NCI-H187 treated with DMSO at 0.1 percent for 48 hours (cell line): ENCODE results near the gene IGSF3.
"Not testable (repeated sequence)": the region's sequence is repeated elsewhere in the genome, so short reads cannot be mapped to it uniquely, and the experiment has no call there.

Experiments
- DNase-seq: peaks from one replicate; lab custom pipeline; 2025; lab: John Stamatoyannopoulos, UW

IGSF3 gene

GRCh38 chr1:116663821-116664220, 3.7 kb downstream of the IGSF3 start:
- no peak for DNase-seq

GRCh38 chr1:116661633-116662032, 5.9 kb downstream of the IGSF3 start:
- no peak for DNase-seq

GRCh38 chr1:116658645-116659044, 8.9 kb downstream of the IGSF3 start:
- not testable (repeated sequence) for DNase-seq

- DNase-seq = not testable (repeated sequence)
Observed at GRCh38 chr1:116657836-116658235, 9.7 kb downstream of the IGSF3 start.

- DNase-seq = no peak
Observed at GRCh38 chr1:116654351-116654750, 13.2 kb downstream of the IGSF3 start.

GRCh38 chr1:116652598-116652997, 14.9 kb downstream of the IGSF3 start:
- not testable (repeated sequence) for DNase-seq

GRCh38 chr1:116650781-116651180, 16.8 kb downstream of the IGSF3 start:
- not testable (repeated sequence) for DNase-seq

- DNase-seq = not testable (repeated sequence)
Observed at GRCh38 chr1:116649041-116649440, 18.5 kb downstream of the IGSF3 start.

- not testable (repeated sequence) for DNase-seq
Observed at GRCh38 chr1:116648325-116648724, 19.2 kb downstream of the IGSF3 start.

- not testable (repeated sequence) for DNase-seq
Observed at GRCh38 chr1:116647186-116647585, 20.3 kb downstream of the IGSF3 start.

GRCh38 chr1:116646673-116647170, 20.8 kb downstream of the IGSF3 start:
- DNase-seq = not testable (repeated sequence)

GRCh38 chr1:116645802-116646672, 21.5 kb downstream of the IGSF3 start:
- DNase-seq = not testable (repeated sequence)

- not testable (repeated sequence) for DNase-seq
Observed at GRCh38 chr1:116644993-116645392, 22.5 kb downstream of the IGSF3 start.

GRCh38 chr1:116644096-116644495, 23.4 kb downstream of the IGSF3 start:
- DNase-seq = not testable (repeated sequence)

- DNase-seq = not testable (repeated sequence)
Observed at GRCh38 chr1:116643281-116643751, 24.2 kb downstream of the IGSF3 start.

- not testable (repeated sequence) for DNase-seq
Observed at GRCh38 chr1:116642311-116643280, 24.9 kb downstream of the IGSF3 start.

- not testable (repeated sequence) for DNase-seq
Observed at GRCh38 chr1:116637583-116637982, 29.9 kb downstream of the IGSF3 start.

- not testable (repeated sequence) for DNase-seq
Observed at GRCh38 chr1:116636584-116636983, 30.9 kb downstream of the IGSF3 start.

GRCh38 chr1:116634386-116634785, 33.1 kb downstream of the IGSF3 start:
- not testable (repeated sequence) for DNase-seq

- not testable (repeated sequence) for DNase-seq
Observed at GRCh38 chr1:116631996-116632925, 35.3 kb downstream of the IGSF3 start.

- DNase-seq = not testable (repeated sequence)
Observed at GRCh38 chr1:116631554-116631953, 36.0 kb downstream of the IGSF3 start.
